GM18508 (cell line): ENCODE measurements around the gene RXFP4.
A peak's percentile ranks its signal among the peaks of the same experiment; 100 is the strongest.
"Not testable (repeated sequence)": the region's sequence is repeated elsewhere in the genome, so short reads cannot be mapped to it uniquely, and the experiment has no call there.

Experiments
- ATAC-seq: cut with Tn5 transposase; IDR thresholded peaks from one replicate; pipeline ENCODE4 v1.9.1; 2021; ENCODE audit warnings: moderate number of reproducible peaks; ENCODE audit not compliant: insufficient read depth, unreplicated experiment

Gene RXFP4, protein sequence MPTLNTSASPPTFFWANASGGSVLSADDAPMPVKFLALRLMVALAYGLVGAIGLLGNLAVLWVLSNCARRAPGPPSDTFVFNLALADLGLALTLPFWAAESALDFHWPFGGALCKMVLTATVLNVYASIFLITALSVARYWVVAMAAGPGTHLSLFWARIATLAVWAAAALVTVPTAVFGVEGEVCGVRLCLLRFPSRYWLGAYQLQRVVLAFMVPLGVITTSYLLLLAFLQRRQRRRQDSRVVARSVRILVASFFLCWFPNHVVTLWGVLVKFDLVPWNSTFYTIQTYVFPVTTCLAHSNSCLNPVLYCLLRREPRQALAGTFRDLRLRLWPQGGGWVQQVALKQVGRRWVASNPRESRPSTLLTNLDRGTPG

DNA sequence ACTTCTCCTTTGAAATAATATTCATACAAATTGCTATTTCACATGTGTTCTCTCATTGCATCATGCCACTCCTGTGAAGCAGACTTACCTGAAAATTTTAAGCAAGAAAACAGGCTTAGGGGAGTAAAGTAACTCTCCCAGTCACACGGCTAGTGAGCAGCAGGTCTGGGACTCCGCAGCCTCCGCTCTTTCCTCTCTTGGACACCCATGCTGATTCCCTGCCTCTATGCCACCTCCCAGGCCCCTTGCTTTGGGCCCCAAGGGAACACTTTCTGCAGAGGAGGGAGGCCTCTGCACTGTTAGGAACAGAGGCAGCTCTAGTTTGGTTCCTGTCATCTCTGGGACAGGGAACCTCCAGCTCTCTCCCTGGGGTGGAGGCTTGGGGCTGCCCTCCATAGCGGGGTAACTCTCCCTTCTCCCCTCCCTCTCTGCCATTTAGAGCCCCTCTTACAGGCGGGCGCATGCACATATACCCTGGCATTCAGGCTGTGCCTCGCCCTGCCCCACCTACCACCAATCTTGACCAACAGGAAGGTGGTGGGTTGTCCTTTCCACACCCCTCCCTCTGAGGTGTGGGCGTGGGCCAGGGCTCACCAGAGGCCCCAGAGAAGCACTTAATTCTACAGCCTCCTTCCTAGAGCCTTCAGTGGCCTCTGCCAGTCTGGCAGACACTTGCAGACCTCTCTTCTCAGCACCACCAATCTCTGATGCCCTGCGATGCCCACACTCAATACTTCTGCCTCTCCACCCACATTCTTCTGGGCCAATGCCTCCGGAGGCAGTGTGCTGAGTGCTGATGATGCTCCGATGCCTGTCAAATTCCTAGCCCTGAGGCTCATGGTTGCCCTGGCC lies at the start of gene RXFP4:
Gene RXFP4 (plus strand): TSS at position 646 of the 852 bp plus-strand sequence. CDS start 72 bp downstream, at position 718.
- no peak for ATAC-seq

DNA sequence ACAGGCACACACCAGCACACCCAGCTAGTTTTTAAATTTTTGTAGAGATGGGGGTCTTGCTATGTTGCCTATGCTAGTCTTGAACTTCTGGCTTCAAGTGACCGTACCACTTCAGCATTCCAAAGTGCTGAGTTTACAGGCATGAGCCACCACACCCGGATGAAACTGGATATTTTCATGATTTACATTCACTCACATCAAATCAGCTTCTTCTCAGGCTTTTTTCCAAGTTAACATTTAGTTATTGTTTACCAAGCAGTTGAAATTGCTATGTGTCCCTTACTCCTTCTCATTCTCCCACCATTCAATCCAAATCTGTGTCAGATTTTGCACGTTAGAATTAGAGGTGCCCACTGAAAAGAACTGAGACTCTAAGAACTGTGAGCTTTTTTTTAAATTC lies 48.6 kb upstream of the RXFP4 start:
- ATAC-seq = no peak

DNA sequence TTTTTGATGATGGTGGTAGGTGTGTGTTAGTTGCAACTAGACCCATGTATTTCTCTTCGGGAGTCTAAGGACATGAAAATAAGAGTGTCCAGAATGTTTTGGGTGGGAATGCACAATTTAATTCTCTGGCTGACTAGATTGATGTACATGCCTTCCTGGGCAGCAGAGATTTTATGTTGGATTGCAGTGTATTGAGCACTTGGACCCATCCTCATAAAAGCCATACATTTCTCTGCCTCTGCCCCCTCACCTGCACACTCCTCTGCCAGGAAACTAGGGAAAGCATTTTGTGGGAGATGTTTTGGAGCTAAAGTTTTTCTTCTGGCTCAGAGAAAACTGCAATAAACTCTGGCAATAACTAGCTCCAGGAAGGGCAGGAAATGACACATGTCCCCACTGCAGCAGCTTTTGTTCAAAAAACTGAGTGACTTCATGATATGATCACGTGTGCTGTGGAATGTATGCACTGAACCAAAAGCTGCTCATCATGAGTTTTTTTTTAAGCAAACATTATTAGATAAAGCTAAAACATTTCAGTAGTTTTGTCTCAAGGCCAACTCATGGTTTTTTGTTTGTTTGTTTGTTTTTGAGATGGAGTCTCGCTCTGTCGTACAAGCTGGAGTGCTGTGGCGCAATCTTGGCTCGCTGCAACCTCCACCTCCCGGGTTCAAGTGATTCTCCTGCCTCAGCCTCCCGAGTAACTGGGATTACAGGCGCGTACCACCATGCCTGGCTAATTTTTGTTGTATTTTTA lies 47.9 kb upstream of the RXFP4 start:
- no peak for ATAC-seq

DNA sequence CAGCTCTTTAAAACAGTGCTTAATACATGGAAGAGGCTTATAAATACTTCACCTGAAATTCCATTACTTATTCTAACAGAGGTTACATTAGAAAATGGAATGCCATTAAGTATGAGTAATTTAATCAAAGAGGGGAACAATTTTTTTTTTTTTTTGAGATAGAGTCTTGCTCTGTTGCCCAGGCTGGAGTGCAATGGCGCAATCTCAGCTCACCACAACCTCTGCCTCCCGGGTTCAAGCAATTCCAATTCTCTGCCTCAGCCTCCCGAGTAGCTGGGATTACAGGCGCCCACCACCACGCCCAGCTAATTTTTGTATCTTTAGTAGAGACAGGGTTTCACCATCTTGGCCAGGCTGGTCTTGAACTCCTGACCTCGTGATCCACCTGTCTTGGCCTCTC lies 45.8 kb upstream of the RXFP4 start:
- not testable (repeated sequence) for ATAC-seq

DNA sequence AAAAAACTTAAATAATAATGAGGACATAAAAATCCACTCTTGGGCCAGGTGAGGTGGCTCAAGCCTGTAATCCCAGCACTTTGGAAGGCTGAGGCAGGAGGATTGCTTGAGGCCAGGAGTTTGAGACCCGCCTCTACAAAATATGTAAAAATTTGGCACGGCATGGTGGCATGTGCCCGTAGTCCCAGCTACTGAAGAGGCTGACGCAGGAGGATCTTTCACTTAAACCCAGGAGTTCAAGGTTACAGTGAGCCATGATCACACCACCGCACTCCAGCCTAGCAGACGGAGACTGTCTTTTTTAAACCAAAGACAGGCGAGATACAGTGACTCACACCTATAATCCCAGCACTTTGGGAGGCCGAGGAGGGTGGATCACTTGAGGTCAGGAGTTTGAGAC lies 45.0 kb upstream of the RXFP4 start:
- ATAC-seq = not testable (repeated sequence)

DNA sequence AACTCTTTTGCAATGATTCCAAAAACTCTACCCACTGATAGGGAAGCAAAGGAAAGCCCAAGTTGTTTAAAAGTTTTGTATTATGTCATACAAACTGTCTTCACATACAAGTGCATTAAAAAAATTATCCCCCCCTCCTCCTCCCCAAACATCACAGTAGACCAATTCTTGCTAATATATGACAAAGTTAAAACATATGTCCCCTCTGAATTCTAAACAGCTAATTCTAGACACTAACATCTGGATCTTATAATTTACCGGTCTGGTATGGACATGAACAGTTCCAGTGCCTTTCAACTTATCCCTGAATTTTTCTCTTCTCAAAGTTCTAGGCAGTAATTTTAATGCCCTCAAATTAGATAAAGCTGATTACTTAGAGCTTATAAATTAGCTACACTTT lies 43.7 kb upstream of the RXFP4 start:
- no peak for ATAC-seq

DNA sequence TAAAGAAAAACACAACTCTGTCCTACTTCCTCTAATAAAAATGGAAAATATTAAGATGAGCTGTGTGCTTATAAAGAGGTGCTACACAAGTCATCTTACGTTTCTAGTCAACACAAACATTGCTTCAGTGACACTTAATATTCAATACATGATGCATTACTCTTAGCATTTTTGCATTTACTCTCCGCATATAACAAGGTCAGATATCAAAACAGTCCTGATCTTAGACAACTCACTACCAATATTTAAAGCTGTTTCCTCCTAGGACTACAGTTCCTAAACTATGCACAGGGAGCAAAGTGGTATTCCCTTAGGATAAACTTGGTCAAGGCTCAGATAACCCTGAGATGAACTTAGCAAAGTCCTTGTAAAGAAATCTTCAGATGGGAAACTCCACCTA lies 42.5 kb upstream of the RXFP4 start:
- no peak for ATAC-seq

DNA sequence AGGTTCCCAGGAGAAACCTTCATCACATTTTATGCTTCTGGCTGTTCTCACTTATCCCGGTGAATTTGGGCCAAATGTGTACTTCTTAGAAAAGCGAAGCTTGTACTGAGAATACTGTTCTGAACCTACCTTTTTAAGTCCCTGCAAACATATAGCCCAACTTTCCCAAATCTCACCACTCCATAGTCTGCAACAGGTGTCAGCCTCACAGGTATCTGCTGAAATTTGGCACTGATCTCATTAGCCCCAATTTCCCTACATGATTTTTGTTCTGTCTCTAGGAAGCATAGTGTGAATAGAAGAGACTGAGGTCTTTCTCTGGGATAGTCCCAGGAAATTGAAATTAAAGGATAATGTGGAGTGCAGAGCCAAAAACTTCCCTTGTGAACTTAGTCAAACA lies 41.8 kb upstream of the RXFP4 start:
- no peak for ATAC-seq

DNA sequence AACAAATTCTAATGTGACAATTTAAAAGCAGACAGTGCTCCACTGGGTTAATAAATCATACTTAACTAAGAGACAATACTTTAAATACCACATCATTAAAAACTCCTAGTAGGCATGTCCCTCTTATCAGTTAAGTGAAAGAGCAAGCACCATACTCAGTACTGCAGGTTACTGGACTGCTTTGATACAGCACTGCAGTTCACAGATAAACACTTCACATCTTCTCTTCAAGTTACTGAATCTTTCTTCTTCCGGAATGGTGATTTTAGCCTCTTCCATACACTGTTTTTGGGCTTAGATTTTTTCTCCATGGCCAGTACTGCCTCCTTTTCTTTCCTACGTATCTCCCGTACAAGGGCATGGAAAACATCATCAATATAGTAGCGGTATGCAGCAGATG lies 41.3 kb upstream of the RXFP4 start:
- no peak for ATAC-seq

DNA sequence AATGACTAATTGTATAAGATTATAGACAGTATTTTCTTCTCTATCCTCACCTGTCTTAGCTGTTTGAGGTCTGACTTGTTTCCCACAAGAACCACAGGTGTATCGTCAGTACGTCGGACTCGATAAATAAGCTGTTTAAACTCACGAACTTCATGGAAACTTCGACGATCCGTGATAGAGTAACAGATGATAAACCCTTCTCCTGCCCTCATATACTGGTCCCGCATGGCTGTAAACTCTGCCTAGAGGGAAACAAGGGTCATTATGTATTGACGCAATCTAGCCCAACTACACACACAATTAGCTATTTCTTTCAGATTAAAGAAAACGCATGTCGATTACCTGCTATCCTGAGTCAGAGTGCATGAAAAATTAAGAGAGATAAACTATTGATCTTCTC lies 37.2 kb upstream of the RXFP4 start:
- no peak for ATAC-seq

DNA sequence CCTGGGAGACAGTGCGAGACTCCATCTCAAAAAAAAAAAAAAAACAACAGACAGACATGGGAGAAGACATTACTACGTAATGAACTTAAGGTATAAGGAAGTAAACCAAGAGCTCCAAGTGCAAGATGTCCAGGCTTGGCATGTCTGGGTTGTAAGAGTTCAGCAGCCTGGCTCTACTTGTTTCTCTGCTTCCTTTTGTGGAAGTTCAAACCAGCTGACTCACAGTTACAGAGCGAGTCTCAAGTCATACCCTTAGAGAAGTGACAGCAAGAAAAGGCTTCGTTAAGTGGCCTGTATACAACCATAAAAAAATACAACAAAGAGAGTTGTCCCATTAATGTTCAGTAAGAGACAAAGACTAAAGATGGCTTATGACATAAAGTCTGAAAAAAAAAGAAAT lies 31.5 kb upstream of the RXFP4 start:
- ATAC-seq = no peak

DNA sequence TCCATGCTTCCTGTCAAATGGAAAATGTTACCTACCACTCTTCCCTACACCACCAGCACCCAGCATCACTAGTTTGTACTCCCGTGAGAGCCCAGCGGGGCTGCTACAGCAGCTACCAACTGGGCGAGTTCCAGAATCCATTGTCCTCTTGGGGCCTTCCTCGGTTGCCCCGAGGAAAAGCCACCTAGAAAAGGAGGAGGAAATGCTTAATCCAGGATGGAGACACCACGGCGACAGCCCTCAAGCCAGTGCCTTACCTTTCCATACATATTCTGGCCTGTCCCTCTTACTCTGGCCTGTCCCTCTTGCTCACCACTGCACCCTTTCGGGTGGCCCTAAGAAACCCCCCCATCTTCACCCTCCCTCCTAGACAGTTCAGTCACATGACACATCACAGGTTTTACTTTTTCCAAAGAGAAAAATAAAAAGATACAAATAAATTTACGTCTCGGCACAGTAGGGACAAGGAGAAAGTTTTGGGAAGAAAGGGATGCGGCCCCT lies 30.8 kb upstream of the RXFP4 start:
- ATAC-seq = no peak

DNA sequence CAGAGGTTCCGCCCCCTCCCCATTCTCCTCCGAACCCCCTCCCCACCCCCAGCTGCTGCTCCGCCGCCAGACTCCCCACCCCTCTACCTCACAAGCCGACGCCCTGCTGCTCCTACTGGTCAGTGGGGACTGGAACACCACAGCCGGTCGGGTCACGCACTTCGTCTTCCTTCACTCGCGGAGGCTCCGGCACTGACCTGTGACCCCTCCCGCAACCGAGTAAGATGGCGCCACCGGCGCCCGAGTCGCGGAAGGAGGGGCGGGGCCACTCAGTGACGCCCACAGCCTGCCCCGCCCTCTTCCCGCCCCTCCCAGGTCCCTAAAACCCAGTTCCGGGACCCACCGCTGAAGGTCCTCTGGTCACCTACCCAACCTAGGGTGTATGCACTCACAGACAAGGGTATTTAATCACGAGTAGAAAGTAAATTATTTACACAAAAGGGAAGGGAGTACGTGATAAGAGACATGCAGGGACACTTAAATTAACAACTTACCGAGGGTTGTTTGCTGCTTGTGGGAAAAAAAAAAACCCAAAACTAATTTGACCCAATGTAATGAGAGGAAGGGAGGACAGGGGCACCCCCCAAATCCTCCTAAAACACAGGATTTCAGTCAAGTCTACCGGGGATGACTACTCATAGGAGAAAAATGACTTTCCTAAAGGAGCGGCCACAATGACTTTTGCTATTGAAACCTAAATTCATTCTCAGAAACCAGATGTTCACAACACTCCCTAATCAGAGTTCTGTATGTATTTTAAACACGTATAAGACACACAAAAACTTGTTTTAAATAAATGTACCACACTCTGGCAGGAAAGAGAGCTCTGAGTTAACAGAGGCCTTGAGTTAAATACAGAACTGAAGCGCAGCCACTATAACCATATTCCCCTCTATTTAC lies 30.0 kb upstream of the RXFP4 start, which contains the start of gene RIT1:
Gene RIT1 (minus strand): TSS at position 194 of the 900 bp plus-strand sequence. CDS start 588 bp downstream, outside the sequence.
- ATAC-seq = peak; percentile 73

DNA sequence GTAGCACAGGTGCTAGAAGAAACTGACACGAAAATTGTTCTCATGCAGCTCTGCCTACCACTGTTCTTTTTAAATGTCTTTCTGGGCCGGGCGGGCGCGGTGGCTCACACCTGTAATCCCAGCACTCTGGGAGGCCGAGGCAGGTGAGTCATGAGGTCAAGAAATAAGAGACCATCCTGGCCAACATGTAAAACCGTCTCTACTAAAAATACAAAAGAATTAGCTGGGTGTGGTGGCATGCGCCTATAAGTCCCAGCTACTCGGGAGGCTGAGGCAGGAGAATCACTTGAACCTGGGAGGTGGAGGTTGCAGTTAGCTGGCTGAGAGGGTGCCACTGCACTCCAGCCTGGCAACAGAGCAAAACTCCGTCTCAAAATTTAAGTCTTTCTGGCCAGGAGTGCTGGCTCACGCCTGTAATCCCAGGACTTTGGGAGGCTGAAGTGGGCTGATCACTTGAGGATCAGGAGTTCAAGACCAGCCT lies 29.3 kb upstream of the RXFP4 start:
- no peak for ATAC-seq

DNA sequence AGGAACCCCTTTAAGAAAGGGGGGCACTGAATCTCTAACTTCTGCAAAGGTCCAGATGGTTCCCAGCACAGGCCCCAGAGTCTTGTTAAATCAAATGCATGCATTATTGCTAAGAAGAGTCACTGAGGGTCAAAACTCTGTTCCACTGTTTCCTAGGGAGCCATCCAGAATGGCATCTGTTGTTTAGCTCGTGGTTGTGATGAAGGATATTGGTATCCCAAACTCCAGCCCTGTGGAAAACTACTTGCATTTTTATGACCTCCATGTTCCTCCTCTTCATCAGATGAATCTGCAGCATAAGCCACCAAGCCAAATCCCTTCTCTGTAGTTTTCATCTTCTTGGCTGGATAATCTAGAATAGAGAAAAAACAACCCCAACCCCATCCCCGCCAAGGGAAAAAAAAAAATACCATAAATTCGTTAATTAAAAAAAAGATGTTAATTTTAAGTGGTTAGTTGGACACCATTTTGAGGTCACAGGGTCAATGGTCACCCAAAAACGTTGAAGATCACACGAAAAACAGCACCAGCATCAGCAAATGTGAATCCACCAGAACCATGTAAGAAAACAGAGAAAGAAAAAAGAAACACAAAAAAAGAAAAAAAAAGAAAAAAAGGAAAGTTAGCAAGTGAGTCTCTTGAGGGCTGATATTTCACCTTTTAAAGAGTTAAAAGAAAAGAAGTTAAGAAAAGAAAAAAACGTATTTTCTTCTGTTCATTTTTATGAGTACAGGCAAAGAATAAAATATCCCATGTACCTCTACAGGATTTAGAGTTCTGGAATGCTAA lies 27.3 kb upstream of the RXFP4 start:
- no peak for ATAC-seq

DNA sequence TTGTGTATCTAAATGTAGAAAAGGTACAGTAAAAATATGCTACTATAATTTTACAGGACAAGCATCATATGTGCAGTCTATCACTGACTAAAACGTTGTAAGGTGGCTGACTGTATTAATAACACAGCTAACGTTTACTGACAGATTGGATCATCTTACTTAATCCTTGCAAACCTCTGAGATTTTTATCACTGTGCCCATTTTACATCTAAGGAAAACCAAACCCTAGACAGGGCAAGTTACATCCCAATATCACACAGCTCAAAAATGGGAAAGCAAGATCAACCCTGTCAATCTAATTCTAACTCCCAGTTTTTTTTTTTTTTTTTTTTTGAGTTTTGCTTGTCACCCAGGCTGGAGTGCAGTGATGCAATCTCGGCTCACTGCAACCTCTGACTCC lies 22.8 kb upstream of the RXFP4 start:
- no peak for ATAC-seq

DNA sequence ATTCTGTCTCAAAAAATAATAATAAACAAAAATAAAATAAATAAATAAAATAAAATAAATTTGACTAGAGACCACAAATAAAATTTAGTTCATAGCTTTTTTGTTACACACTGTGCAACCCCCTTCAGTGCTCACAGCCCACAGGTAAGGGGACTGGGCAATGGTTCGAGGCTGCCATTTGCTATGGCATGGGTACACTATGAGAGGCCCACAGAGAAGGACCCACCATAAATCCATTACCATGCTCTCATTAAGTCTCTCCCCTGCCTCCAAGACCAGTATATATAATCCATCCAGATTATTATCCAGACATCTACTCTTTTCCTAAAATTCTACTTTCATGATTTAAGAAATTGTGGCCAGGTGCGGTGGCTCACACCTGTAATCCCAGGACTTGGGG lies 21.6 kb upstream of the RXFP4 start:
- no peak for ATAC-seq

DNA sequence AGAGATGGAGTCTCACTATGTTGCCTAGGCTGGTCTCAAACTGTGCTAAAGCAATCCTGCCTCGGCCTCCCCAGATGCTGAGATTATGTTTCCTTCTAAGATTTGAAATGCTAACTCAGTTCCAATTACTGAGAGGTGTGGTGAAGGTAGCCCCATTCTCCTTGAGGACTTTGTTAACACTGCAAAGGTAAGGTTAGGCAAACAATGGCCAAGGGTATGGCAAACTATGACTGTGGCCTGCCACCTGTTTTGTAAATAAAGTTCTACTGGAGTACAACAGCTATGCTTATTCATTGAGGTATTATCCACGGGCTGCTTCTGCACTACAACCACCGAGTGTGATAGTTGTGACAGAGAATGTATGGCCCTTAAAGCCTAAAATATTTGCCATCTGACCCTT lies 20.7 kb upstream of the RXFP4 start:
- ATAC-seq = no peak

DNA sequence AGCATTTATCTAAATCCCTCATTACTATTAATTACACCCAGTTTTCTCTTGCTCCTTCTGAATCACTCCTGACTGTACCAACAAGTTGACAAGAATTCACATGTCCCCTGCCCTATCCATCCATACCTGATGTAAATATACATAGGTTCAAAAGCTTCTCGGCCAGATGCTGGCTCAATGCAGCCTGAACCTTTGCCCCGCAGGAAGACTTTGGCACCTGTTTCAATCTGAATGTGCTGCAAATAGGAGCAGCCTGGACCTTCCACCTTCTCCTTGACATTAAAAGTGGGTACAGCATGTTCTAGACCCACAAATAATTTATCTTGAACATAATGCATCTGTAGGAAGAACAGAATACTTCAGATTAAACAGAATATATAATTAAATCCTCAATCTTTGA lies 15.9 kb upstream of the RXFP4 start:
- no peak for ATAC-seq
